ENCODE results near the gene PLEKHN1.

Gene PLEKHN1

DNA sequence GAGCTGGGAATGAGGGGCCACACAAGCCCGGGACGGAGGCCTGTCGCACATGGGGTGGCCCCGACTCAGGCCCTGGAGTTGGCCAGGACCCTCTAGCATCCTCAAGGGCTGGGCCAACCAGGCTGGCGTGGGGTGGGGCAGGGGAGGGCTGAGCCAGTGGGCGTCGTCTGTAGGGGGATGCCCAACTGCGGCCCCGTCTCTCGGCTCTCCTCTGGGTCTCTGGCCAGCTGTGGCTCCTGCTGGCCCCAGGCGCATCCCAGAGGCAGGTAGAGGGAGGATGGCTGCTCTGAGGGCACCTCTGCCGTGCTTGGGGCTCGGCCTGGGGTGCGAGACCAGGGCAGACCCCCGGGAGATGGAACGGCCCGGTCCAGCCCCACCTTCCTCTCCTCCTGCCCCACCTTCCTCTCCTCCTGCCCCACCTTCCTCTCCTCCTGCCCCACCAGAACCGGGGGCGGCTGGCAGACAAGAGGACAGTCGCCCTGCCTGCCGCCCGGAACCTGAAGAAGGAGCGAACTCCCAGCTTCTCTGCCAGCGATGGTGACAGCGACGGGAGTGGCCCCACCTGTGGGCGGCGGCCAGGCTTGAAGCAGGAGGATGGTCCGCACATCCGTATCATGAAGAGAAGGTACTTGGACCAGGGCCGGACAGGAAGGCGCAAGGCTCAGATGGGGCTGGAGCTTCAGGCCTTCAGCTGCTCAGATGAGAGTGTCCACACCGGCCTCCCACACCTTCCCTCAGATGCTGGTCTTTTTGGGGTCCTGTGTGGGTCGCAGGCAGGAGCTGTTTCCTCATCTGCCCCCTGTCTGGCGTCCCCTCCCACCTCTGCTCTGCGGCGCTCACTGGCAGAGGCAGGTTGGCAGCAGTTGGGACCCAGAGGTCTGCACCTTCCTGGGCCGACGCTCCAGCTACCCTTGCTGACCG lies 36.3 kb upstream of the PLEKHN1 start:
- DNase-seq = no peak

DNA sequence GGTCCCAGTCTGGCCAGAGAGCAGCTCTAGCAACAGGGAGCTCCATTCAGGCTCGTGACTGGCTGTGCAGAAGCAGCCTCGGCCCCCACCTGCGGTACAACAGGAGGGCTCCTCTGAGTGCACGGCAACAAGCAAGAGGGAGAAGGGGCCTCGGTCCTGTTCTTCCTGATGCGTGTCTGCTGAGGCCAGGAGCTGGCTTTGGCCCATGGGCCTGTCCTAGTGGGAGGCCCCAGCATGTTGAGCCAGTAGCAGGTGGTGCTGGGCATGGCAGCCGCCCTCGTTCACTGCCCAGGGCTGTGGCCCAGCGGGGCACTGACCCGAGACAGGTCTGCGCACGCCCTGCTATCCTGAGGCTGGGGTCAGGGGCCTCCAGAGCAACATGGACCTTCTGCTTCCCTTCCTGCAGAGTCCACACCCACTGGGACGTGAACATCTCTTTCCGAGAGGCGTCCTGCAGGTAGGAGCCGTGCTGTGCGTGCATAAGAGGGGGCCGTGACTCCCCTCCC lies 35.6 kb upstream of the PLEKHN1 start:
- DNase-seq = no peak

DNA sequence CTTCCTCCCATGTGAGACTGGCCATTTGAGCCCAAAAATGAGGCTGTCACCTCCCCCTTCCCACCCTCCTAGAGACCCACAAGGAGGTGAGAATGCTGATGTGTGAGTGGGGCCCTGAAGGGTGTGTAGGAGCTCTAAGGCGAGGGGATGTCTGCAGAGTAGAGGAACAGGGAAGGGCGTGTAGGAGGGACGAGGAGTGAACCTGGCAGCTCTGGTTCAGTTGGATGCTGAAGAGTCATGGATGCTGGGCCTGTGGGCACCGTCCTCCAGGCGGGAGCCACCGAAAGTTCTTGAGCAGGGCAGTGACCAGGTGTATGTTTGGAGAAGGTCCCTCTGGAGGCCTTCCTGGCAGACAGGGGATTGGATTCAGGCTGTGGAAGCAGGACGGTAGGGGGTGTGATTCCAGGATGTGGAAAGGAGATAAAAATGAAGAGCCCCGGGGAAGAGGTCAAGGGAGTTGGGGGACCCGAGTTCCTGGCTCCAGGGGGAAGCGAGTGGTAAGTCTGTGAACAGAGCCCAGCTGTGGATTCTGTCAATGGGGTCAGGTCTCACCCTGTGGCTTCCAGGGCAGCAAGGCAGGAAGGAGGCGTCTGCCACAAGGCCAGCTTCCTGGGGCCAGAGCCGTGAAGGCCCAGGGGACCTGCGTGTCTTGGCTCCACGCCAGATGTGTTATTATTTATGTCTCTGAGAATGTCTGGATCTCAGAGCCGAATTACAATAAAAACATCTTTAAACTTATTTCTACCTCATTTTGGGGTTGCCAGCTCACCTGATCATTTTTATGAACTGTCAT lies 34.7 kb upstream of the PLEKHN1 start:
- no peak for DNase-seq

DNA sequence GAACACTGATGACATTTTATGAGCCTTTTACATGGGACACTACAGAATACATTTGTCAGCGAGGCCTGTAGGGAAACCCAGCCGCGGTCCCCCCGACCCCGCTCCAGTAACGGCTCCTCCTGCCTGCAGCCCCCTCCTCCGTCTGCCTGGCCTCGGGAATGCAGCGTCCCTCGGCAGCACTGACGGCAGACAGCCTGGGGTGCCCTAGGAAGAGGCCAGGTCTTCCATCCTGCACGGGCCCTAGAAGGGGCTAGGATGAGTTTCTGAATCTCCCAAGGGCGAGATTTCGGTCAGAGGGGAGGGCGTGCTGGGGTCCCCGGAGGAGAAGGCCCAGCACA lies 34.1 kb upstream of the PLEKHN1 start:
- no peak for DNase-seq

DNA sequence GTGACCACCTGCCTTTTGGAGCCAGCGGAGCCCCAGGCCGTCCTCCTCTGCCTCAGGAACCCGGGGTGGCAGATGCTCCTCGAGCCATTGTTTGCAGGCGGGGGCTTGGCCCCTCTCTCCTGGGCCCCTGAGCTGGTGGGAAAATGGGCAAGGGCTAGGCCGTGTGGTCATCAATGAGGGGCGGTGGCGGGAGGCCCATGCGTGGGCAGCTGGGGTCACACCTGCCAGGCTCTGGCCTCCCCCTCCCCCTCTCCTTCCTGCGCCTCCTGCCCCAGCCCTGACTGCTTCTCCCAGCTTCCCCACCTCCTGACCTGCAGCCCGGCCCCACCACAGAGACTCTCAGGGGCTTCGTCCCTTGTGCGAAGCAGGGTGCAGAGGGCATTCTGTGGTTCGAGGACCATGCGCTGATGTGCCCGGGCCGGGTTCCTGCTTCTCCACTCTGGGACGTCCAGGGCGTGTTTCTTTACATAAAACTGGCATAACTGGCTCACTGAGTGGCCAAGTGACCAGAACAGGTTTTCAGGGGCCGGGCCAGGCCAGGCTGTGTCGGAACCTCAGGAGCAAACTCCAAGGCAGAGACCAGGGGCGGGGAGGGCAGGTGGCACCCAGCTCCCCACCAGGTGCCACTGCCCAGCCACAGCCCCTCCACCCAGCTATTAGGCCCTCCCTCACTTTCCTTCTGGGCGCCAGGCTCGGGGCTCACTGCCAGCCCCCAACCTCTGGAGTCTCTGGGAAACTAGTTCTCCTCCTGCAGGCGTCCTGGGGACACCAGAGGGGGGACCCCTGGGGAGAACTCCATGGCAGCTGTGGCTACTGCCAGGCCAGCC lies 33.3 kb upstream of the PLEKHN1 start:
- DNase-seq = no peak

DNA sequence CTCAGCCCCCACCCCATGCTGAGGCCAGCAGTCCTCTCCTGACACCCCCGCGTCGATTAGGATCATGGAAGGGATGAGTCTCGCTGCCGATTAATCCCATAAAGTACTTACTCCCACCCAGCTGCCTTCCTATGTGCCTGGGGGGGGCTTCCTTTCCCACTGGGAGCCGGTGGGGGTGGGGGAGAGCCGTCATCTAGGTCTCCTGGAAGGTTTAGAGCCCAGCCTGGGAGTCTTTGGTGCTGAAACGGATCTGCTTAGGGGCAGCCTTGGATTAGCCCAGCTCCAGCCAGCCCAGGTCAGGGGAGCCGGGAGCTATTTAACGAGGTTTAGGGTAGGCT lies 32.7 kb upstream of the PLEKHN1 start:
- no peak for DNase-seq

DNA sequence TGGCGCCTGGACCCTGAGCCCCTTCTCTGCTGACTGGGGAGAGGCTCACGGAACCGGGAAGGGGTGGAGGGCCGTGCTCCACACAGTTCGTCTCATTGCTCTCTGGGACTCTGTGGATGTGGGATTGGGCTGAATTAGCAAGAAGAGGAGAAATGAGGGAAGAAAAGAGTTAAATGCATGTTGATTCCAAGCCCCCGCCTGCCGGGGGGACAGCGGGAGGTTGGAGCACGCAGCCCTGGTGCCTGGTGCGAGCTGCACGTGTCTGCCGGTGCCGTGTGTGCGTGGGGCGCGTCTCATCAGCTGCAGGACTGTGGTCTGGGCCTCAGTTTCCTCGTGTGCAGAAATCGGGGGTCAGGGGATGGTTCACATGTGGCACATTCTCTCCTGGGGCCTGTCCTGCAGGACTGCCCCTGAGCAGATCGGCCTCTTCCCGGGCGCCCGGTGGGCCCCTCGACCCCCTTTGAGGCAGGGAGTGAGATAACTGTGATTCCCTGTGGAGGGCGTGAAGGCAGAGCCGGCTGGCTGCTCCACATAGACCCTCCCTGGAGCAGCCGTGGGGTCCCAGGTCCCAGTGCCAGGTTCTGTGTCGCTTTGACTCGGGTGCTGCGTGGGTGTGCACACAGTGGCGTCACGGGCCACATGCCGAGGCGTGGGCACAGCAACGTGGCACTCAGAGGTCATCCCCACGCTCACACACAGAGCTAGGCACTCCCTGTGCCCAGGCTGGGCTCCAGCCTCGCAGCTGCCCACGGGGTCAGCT lies 31.1 kb upstream of the PLEKHN1 start:
- DNase-seq = no peak

DNA sequence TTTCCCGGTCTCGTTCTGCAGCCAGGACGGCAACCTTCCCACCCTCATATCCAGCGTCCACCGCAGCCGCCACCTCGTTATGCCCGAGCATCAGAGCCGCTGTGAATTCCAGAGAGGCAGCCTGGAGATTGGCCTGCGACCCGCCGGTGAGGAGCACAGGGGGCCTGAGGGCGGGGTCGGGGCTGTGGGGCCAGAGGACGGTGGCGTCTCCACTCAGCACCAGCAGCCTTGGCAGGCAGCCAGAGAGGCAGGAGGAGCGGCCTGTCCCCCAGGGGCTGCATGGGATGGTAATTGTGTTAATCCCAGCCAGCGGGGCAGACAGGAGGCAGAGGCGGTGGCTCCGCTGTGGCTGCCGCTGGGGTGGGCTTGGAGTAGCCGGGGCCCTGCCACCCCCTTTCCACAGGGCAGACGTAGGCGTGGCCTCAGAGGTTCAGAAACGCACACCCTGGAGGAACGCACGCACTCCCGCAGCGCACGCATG lies 30.5 kb upstream of the PLEKHN1 start:
- peak; percentile 78 for DNase-seq

DNA sequence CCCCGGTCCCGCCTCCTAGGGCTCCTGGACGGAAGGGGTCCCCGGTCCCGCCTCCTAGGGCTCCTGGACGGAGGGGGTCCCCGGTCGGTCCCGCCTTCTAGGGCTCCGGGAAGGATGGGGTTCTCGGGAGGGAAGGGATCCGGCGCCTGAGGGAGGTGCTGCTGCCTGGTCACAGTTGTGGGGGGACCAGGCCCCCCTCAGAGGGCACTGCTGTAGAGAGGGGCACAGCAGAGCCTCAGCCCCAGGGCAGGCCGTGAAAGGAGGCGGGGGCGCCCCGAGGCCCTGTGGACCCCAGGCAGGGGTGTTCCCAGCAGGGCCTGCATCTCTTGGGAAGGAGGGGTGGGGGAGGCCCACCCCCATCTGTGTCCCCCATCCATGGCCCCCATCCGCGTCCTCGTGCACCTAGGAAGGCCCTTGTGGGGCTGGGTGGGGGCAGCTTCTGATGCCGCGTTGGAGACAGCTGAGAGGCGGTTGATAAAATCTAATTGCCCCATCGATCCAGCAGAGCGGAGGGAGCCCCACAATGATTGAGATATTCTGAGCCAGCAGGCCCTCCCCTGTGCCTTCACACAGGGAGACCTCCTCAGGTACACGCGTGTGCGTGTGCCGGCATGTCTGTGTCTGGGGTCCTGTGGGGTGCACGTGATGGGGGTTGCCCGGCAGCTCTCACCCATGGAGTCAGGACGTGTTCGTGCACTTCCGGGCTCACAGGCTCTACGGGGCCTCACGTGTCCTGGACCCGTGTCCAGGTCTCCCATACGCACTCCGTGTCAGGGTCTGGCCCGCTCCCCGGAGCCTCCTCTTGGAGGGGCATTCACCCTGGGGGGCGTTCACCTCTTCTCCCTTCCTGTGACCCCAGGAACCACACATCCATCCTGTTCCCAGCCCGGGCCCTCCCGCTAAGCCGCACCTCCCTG lies 29.7 kb upstream of the PLEKHN1 start:
- DNase-seq = no peak

DNA sequence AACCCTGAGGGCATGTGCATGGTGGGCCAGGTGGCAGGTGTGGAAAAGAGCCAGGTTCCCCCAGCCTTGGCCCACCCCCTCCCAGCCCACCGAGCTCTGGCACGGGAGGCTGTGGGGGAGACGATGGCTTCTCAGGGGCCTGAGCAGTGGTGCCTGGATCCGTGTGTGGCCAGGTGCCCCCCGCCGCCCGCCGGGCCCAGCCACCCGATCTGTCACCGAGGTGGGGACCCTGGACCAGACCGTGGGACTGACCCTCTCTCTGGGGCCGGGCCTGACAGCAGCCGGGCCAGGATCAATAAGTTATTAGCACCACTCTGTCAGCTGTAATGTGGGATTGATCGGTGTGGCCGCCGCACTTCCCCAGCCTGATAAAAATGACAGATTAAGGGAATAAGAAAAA lies 28.8 kb upstream of the PLEKHN1 start:
- no peak for DNase-seq

DNA sequence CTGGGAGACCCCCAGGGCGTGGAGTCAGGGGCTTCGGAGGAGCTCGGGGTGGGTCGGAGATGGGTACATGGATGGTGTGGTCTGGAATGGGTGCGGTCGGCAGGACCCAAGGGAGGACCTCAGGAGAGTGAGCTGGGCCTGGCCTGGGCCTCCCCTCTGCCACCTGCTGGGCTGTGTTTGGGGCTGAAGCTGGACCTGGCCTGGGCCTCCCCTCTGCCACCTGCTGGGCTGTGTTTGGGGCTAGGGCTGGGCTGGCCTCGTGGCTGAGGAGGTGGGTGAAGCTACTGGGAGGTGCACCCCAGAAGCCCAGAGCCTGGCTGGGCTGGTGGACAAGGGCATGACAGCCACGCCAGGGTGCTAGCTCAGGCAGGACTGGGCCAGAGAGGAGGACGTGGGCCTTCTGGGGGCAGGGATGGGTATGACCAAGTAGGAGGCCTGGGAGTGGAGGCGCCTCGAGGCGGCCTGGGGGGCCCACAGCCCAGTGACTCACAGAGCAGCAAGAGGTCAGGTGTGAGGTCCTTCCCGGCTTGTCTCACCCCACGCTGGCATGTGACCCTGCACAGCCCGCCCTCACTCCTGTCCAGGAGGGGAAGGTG lies 28.1 kb upstream of the PLEKHN1 start:
- no peak for DNase-seq

DNA sequence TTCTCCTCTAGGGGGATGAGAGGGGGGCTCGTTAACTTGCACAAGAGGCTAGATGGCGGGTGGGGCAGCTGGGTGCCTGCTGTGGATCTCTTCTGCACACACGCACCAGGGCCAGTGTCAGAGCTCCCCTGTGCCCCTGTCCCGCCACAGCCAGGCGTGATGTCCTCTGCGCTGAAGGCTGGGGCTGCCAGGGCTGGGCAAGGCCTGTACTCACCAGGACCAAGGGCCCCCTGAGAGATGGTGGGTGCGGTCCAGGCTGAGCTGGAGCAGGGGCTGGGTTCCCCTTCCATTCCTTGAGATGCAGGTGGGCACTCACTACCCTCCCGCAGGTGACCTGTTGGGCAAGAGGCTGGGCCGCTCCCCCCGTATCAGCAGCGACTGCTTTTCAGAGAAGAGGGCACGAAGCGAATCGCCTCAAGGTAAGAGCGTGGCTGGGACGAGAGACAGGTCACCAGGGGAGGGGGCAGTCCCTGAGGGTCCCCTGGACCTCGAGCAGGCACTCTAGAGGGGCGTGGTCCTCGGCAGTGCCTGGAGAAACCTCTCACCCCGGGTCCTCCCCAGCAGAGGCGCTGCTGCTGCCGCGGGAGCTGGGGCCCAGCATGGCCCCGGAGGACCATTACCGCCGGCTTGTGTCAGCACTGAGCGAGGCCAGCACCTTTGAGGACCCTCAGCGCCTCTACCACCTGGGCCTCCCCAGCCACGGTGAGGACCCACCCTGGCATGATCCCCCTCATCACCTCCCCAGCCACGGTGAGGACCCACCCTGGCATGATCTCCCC lies 27.4 kb upstream of the PLEKHN1 start:
- DNase-seq = no peak

DNA sequence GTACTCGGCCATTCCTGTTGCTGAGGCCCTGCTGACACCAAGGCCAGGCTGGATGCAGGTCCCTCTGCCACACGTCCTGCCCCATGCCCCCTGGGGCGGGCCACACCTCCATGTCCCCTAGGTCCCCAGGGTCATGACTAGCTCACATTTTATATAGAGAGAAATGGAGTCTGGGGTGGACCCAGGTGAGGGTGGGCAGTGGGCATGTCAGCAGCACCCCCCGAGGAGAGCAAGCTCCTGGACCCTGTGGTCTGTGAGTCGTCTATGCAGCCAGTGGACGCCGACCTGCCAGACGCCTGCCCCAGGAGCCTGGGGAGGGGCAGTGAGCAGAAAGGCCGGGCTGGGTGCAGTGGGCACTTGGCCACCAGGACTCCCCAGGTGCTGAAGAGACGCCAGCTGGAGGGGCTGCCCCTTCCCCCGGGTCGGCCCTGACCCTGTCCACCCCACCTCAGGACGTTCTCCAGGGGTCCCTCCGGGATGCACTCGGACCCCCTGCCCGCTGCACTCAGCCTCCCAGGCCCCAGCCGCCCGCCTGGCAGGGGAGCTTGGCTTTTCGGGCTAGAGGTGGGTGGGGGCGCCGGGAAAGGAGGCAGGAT lies 26.7 kb upstream of the PLEKHN1 start:
- no peak for DNase-seq

DNA sequence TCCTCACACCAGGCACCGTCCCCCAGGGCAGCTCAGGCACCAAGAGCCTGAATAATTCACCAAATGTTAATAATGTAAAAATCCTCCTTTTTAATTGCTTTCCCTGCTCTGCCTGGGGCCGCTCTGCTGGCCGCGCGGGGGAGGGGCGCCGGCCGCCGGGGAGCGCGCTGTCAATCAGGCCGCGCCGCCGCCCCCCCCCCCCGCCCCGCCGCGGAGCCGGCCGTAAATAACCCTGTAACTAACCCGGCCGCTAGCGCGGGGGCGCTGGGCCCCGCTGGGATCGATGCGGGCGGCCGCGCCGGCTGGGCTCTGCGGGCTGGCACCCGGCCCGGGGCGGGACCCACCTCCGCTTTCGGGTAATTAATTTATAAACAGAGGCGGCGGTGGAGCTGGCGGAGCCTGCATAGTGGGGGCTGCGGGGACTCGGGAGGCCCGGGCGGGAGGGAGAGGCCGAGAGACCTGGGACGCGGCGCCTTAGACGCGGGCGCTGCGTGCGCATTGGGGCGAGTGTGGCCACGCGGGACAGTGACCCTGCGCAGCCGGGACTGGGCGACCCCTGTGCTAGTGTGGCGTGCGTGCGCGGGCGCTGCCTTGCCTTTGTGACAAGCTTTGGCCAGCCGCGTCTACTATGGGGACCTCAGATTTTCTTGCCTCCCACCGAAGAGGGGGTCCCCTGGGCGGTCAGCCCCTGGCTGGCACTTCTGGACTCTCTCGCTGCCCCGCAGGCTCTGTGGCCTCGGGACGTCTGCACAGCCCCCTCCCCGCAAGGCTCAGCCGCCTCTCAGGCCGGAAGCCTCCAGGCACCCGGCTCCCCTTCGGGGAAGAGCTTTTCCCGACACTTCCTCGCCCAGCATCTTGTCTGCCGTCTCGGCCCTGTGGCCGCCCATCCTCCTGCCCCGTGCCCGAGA lies 25.9 kb upstream of the PLEKHN1 start:
- peak; percentile 86 for DNase-seq

DNA sequence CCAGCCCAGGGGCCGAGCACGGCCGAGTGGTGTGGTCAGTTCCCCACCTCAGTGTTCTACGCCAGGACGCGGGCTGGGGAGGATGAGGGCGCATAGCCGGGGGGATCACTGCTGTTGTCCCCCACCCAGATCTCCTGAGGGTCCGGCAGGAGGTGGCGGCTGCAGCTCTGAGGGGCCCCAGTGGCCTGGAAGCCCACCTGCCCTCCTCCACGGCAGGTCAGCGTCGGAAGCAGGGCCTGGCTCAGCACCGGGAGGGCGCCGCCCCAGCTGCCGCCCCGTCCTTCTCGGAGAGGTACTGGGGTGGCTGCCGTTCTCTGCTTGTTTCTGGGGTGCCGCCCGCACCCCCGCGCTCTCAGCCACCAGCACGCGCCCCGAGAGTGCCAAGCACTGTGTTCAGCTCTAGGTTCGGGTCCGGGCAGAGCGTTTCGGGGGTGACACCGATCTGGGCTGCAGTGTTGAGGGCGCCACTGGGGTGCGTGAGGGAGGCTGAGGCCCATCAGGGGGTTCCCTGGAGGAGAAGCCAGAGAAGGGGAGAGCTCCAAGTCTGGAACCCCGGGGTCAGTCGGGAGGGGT lies 25.2 kb upstream of the PLEKHN1 start:
- no peak for DNase-seq

DNA sequence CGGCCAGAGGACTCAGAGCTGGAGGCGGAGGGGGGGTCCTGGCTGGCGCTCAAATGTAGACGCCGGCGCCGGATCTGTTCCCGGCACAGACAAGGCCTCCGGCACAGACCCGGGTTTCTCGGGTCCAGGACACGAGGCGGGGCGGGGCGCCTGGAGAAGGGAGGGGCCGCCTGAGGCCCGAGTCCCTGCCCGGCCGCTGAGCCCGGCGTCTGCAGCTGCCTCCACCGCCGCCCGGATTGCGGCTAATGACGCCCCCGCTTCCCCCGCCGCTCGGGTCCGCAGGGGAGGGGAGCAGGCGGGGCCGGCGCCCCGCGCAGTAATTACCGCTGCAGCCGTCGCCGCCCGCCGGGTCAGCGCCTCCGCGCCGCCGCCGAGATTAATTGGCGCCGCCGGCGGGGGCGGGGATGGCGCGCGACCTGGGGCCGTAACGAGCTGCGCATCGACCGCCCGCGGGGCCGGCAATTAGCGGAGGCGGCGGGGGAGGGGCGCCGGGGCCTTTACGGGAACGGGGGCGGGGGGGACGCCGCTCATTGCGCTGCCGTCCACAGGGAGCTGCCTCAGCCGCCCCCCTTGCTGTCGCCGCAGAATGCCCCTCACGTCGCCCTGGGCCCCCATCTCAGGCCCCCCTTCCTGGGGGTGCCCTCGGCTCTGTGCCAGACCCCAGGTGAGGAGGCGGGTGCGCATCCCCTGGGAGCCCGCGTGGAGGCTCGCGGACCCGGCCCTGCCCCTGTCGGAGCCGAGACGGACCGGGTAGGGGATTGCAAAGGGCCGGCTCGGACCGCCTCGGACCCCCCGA lies 24.5 kb upstream of the PLEKHN1 start:
- DNase-seq = peak; percentile 95

DNA sequence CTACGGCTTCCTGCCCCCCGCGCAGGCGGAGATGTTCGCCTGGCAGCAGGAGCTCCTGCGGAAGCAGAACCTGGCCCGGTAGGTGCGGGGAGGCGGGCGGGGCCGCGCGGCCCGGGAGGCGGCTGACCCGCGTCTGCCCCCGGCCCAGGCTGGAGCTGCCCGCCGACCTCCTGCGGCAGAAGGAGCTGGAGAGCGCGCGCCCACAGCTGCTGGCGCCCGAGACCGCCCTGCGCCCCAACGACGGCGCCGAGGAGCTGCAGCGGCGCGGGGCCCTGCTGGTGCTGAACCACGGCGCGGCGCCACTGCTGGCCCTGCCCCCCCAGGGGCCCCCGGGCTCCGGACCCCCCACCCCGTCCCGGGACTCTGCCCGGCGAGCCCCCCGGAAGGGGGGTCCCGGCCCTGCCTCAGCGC lies 23.9 kb upstream of the PLEKHN1 start:
- no peak for DNase-seq

Measured in fibroblast of skin of right biceps (primary cell).